OCI-LY3 (cell line): ENCODE data around the gene KRT2.

ENCODE experiments used
- EZH2phosphoT487 ChIP-seq: fragments of 200-600 bp; shearing (Covaris generic); IDR thresholded peaks from 2 replicates; pipeline ENCODE4 v1.6.1; 2018; ENCODE audit warnings: antibody characterized with exemption, mixed run types, low read depth
- TF ChIP-seq, protein P1 (sequence below): fragments of 200-600, 300-600 bp; sonication (generic); IDR thresholded peaks from 2 replicates; pipeline ENCODE4 v1.5.1; 2014; ENCODE audit warnings: antibody characterized with exemption, low read length, low read depth

DNA sequence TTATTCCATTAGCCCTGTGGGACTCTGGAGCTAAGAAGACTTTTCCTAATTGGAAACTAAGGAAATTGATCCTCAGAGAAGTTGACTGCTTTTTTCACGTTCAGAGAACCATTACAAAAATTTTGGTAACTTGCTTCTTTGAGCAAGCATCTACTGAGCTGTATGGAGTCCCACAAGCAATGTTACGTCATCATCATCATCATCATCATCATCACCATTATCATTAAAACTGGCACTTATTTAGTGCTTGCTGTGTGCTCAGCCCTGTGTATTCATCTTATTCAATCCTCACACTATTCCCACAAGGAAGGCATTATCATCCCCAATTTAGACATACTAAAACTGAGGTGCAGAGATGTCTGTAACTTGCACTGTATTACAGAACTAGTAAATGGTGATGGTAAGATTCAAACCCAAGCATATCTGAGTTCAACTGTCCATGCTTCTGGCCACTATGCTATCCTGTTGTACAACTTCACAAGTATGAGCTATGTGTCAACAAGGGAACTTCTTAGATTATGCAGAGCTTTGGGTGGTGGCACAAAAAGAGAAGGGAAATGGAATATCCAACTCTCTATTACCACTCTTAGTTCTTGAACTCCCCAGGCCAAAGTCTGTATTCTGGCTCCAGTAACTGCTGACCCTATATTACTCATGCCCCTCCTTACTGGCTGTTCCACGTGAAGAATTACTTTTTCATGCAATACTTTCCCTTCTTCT lies 21.9 kb upstream of the KRT2 start:
- TF ChIP-seq, protein P1, sequence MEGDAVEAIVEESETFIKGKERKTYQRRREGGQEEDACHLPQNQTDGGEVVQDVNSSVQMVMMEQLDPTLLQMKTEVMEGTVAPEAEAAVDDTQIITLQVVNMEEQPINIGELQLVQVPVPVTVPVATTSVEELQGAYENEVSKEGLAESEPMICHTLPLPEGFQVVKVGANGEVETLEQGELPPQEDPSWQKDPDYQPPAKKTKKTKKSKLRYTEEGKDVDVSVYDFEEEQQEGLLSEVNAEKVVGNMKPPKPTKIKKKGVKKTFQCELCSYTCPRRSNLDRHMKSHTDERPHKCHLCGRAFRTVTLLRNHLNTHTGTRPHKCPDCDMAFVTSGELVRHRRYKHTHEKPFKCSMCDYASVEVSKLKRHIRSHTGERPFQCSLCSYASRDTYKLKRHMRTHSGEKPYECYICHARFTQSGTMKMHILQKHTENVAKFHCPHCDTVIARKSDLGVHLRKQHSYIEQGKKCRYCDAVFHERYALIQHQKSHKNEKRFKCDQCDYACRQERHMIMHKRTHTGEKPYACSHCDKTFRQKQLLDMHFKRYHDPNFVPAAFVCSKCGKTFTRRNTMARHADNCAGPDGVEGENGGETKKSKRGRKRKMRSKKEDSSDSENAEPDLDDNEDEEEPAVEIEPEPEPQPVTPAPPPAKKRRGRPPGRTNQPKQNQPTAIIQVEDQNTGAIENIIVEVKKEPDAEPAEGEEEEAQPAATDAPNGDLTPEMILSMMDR = no peak
- no peak for TF ChIP-seq EZH2phosphoT487
